GM18861 (cell line): ENCODE data around the gene CFAP20.
"Not testable (repeated sequence)": the region's sequence is repeated elsewhere in the genome, so short reads cannot be mapped to it uniquely, and the experiment has no call there.

Experiments
- ATAC-seq: cut with Tn5 transposase; IDR thresholded peaks from one replicate; pipeline ENCODE4 v1.9.1; 2021; ENCODE audit not compliant: unreplicated experiment

The CFAP20 gene

GRCh38 chr16:58098207-58099096, 30.7 kb downstream of the CFAP20 start:
- no peak for ATAC-seq

GRCh38 chr16:58096249-58096648, 32.9 kb downstream of the CFAP20 start:
- no peak for ATAC-seq

- not testable (repeated sequence) for ATAC-seq
Observed at GRCh38 chr16:58095575-58095960, 33.6 kb downstream of the CFAP20 start.

GRCh38 chr16:58094791-58095574, 34.2 kb downstream of the CFAP20 start:
- ATAC-seq: no peak

- no peak for ATAC-seq
Observed at GRCh38 chr16:58094026-58094425, 35.2 kb downstream of the CFAP20 start.

GRCh38 chr16:58090396-58090795, 38.8 kb downstream of the CFAP20 start:
- ATAC-seq: not testable (repeated sequence)

GRCh38 chr16:58088091-58088490, 41.1 kb downstream of the CFAP20 start:
- no peak for ATAC-seq

- ATAC-seq: no peak
Observed at GRCh38 chr16:58087209-58087913, 41.8 kb downstream of the CFAP20 start.

GRCh38 chr16:58086381-58087208, 42.6 kb downstream of the CFAP20 start:
- ATAC-seq: no peak

GRCh38 chr16:58085584-58086251, 43.5 kb downstream of the CFAP20 start:
- ATAC-seq: no peak

GRCh38 chr16:58085171-58085570, 44.0 kb downstream of the CFAP20 start:
- ATAC-seq: no peak

- no peak for ATAC-seq
Observed at GRCh38 chr16:58084635-58085034, 44.5 kb downstream of the CFAP20 start.

GRCh38 chr16:58082381-58082780, 46.8 kb downstream of the CFAP20 start:
- ATAC-seq: no peak

GRCh38 chr16:58080657-58081056, 48.5 kb downstream of the CFAP20 start:
- not testable (repeated sequence) for ATAC-seq

GRCh38 chr16:58077796-58078195, 51.4 kb downstream of the CFAP20 start:
- ATAC-seq: no peak

GRCh38 chr16:58076514-58076913, 52.7 kb downstream of the CFAP20 start:
- ATAC-seq: no peak

GRCh38 chr16:58074657-58075056, 54.5 kb downstream of the CFAP20 start:
- no peak for ATAC-seq

GRCh38 chr16:58073086-58073485, 56.1 kb downstream of the CFAP20 start:
- ATAC-seq: not testable (repeated sequence)

GRCh38 chr16:58072134-58072533, 57.0 kb downstream of the CFAP20 start:
- ATAC-seq: not testable (repeated sequence)

GRCh38 chr16:58070585-58070984, 58.6 kb downstream of the CFAP20 start:
- no peak for ATAC-seq
